HepG2 (cell line): ENCODE measurements around the gene PROCR. TPM values are rescaled to one million over a fixed set of nuclear protein-coding genes. Genes with fewer than 3 reads are reported as not detected.

Source experiments
- CHD4 ChIP-seq: fragments of 200-600 bp; sonication (generic); IDR thresholded peaks from 2 replicates; pipeline ENCODE4 v1.7.0; 2017; ENCODE audit warnings: mild to moderate bottlenecking, low read length, borderline replicate concordance
- LCORL ChIP-seq, 2 experiments: fragments of 450-650 bp in 1 of 2; sonication (generic) in 1 of 2; formaldehyde crosslinking in 1 of 2; IDR thresholded peaks; 2 replicates each; pipeline versions ENCODE4 v1.5.0 to v1.6.1; 2017 to 2020; ENCODE audit warnings: antibody characterized with exemption in 1 of 2, missing genetic modification reagents in 1 of 2
- NFYC ChIP-seq: IDR thresholded peaks from 2 replicates; pipeline ENCODE4 v1.6.1; 2016; ENCODE audit warnings: missing genetic modification reagents, missing compliant biosample characterization
- PAF1 ChIP-seq: IDR thresholded peaks from 2 replicates; pipeline ENCODE4 v1.6.1; 2016; ENCODE audit warnings: missing genetic modification reagents, missing compliant biosample characterization
- SAFB2 ChIP-seq: sonication (generic); formaldehyde crosslinking; IDR thresholded peaks from 2 replicates; pipeline ENCODE4 v1.5.1; 2020; ENCODE audit warnings: missing genetic modification reagents, low read depth, mild to moderate bottlenecking, borderline replicate concordance
- SNRNP70 ChIP-seq: fragments of 200-400 bp; formaldehyde crosslinking; IDR thresholded peaks from 2 replicates; pipeline ENCODE4 v1.6.1; 2017; ENCODE audit warnings: mild to moderate bottlenecking, low read depth, low read length, moderate library complexity
- THYN1 ChIP-seq: sonication (generic); formaldehyde crosslinking; IDR thresholded peaks from 2 replicates; pipeline ENCODE4 v1.8.1; 2023; ENCODE audit warnings: low read depth, mild to moderate bottlenecking, moderate library complexity, missing genetic modification reagents, borderline replicate concordance
- ZBTB38 ChIP-seq: sonication (generic); formaldehyde crosslinking; IDR thresholded peaks from 2 replicates; pipeline ENCODE4 v1.5.1; 2020; ENCODE audit warnings: mild to moderate bottlenecking, missing genetic modification reagents
- ZNF678 ChIP-seq: sonication (generic); formaldehyde crosslinking; IDR thresholded peaks from 2 replicates; pipeline ENCODE4 v1.4.0; 2020; ENCODE audit warnings: mild to moderate bottlenecking, missing genetic modification reagents
- ZNF7 ChIP-seq: IDR thresholded peaks from 2 replicates; pipeline ENCODE4 v1.6.1; 2016; ENCODE audit warnings: missing biosample characterization, missing genetic modification reagents
- ZNF737 ChIP-seq: sonication (generic); formaldehyde crosslinking; IDR thresholded peaks from 2 replicates; pipeline ENCODE4 v1.5.0; 2020; ENCODE audit warnings: missing genetic modification reagents, mild to moderate bottlenecking, borderline replicate concordance
- ZXDC ChIP-seq: sonication (generic); formaldehyde crosslinking; IDR thresholded peaks from 2 replicates; pipeline ENCODE4 v1.5.0; 2020; ENCODE audit warnings: mild to moderate bottlenecking, missing genetic modification reagents
- polyA plus RNA-seq, 8 experiments: library from polyadenylated mRNA; depleted of rRNA in 3 of 8; stranded (reverse) in 7 of 8; unstranded in 1 of 8; fragments of >200 nt; fragmentation: Illumina TruSeq in 4 of 8; extraction: Trizol in 4 of 8; gene quantifications; 2 replicates each; pipeline versions ENCODE4 v1.2.1 to v1.2.3, GENCODE V29; 2011 to 2016; ENCODE audit warnings: low read depth in 4 of 8, missing spikeins in 1 of 8, mixed read lengths in 1 of 8; ENCODE audit not compliant: insufficient read depth in 1 of 8
- total RNA-seq, 5 experiments: library from RNA; depleted of rRNA; stranded (reverse); fragments of >200 nt; fragmentation: Illumina TruSeq; extraction: Trizol; gene quantifications; 2 replicates each; pipeline ENCODE4 v1.2.3, GENCODE V29; 2016; ENCODE audit warnings: low read depth in 1 of 5
- TF ChIP-seq, protein P1 (sequence below): IDR thresholded peaks from 2 replicates; pipeline ENCODE4 v1.6.1; 2016; ENCODE audit warnings: low read depth

Gene PROCR
- total and polyA plus RNA-seq, 2 of the 13 experiments (the other 11 are each of a cell fraction or from before 2014, with no cell fraction given) = 1.4 to 1.7 TPM

DNA sequence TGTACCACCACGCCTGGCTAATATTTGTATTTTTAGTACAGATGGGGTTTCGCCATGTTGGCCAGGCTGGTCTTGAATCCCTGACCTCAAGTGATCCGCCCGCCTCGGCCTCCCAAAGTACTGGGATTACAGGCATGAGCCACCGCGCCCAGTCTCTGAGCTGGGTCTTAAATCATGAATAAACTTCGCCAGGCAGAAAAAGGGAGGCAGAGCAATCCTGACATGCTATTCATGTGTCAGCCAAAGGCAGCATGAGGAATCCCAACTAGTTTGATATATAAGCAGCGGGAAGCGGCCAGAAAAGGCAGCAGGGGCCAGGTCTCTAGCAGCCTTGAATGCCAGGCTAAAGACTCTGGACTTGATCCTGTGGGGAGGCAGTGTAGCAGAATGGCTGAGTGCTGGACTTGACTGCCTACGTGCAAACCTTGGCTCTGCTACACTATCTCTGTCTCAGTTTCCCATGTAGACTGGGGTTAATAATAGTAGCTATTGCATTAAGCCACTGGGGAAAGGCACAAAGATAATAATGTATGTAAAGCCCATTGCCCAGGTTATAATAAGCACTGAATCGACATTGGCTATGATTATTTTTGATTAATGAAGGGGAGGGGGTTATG, 1.8 kb downstream of the PROCR start (continued):
- TF ChIP-seq, protein P1, sequence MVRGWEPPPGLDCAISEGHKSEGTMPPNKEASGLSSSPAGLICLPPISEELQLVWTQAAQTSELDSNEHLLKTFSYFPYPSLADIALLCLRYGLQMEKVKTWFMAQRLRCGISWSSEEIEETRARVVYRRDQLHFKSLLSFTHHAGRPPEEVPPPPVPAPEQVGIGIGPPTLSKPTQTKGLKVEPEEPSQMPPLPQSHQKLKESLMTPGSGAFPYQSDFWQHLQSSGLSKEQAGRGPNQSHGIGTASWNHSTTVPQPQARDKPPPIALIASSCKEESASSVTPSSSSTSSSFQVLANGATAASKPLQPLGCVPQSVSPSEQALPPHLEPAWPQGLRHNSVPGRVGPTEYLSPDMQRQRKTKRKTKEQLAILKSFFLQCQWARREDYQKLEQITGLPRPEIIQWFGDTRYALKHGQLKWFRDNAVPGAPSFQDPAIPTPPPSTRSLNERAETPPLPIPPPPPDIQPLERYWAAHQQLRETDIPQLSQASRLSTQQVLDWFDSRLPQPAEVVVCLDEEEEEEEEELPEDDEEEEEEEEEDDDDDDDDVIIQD (CRISPR knock-in tag) = no peak
- TF ChIP-seq ZBTB38 (peak; percentile 40; the same call in 1 of the 2 replicates), THYN1 (CRISPR knock-in tag) (no peak), ZNF737 (CRISPR knock-in tag) (0 out of 2 replicates have a peak, but pooled peaks have one; percentile 48), NFYC (CRISPR knock-in tag) (no peak), SAFB2 (CRISPR knock-in tag) (no peak), SNRNP70 (no peak), ZNF678 (CRISPR knock-in tag) (no peak), LCORL (IDR thresholded peaks at IDR 0.05) (no peak), LCORL (CRISPR knock-in tag; IDR thresholded peaks at IDR 0.05) (no peak), PAF1 (no peak), CHD4 (no peak), ZNF7 (CRISPR knock-in tag) (0 out of 2 replicates have a peak, but pooled peaks have one; percentile 47), ZXDC (CRISPR knock-in tag) (no peak)
